HEK293T (cell line): ENCODE measurements around the gene OS9.

Experiments
- ARNT ChIP-seq: fragments of 450-650 bp; IDR thresholded peaks from 2 replicates; pipeline ENCODE4 v1.6.1; 2017; ENCODE audit warnings: mild to moderate bottlenecking
- BHLHE40 ChIP-seq: fragments of 450-650 bp; IDR thresholded peaks from 2 replicates; pipeline ENCODE4 v1.6.1; 2016; ENCODE audit warnings: mild to moderate bottlenecking, moderate library complexity, borderline replicate concordance
- CTBP1 ChIP-seq: fragments of 450-650 bp; IDR thresholded peaks from 2 replicates; pipeline ENCODE4 v1.6.1; 2016; ENCODE audit warnings: borderline replicate concordance
- ELF4 ChIP-seq: fragments of 450-650 bp; IDR thresholded peaks from 2 replicates; pipeline ENCODE4 v1.6.1; 2017; ENCODE audit warnings: antibody characterized with exemption
- FOXA1 ChIP-seq: fragments of 450-650 bp; IDR thresholded peaks from 2 replicates; pipeline ENCODE4 v1.6.1; 2016; ENCODE audit warnings: mild to moderate bottlenecking
- FOXK2 ChIP-seq: fragments of 450-650 bp; IDR thresholded peaks from 2 replicates; pipeline ENCODE4 v1.6.1; 2016; ENCODE audit warnings: mild to moderate bottlenecking
- FOXM1 ChIP-seq: fragments of 450-650 bp; IDR thresholded peaks from 2 replicates; pipeline ENCODE4 v1.6.1; 2017; ENCODE audit warnings: mild to moderate bottlenecking, borderline replicate concordance
- HDGF ChIP-seq: fragments of 450-650 bp; IDR thresholded peaks from 2 replicates; pipeline ENCODE4 v1.6.1; 2017; ENCODE audit warnings: antibody characterized with exemption, borderline replicate concordance
- L3MBTL2 ChIP-seq: fragments of 450-650 bp; conservative IDR thresholded peaks from 2 replicates; pipeline ENCODE4 v1.6.1; 2016; ENCODE audit warnings: mild to moderate bottlenecking
- NFRKB ChIP-seq: fragments of 450-650 bp; IDR thresholded peaks from 2 replicates; pipeline ENCODE4 v1.6.1; 2016; ENCODE audit warnings: mild to moderate bottlenecking, moderate library complexity
- SP1 ChIP-seq: fragments of 450-650 bp; IDR thresholded peaks from 2 replicates; pipeline ENCODE4 v1.6.1; 2017
- SUZ12 ChIP-seq: fragments of 450-650 bp; IDR thresholded peaks from 2 replicates; pipeline ENCODE4 v1.6.1; 2016; ENCODE audit warnings: mild to moderate bottlenecking
- TARDBP ChIP-seq: fragments of 450-650 bp; IDR thresholded peaks from 2 replicates; pipeline ENCODE4 v1.6.1; 2016
- ZNF384 ChIP-seq: fragments of 450-650 bp; IDR thresholded peaks from 2 replicates; pipeline ENCODE4 v1.6.1; 2016

- TF ChIP-seq HDGF = no peak
- no peak for TF ChIP-seq FOXM1
- TF ChIP-seq SP1 = no peak
- no peak for TF ChIP-seq ZNF384
- no peak for TF ChIP-seq L3MBTL2
- TF ChIP-seq ELF4 = no peak
- no peak for TF ChIP-seq BHLHE40
- TF ChIP-seq ARNT = no peak
- TF ChIP-seq FOXK2 = no peak
- TF ChIP-seq TARDBP = no peak
- no peak for TF ChIP-seq FOXA1
- TF ChIP-seq CTBP1 = no peak
- TF ChIP-seq SUZ12 = no peak
- no peak for TF ChIP-seq NFRKB
Measured at GRCh38 chr12:57736741-57737466, 43.0 kb downstream of the OS9 start.
